Fibroblast of mammary gland (primary cell): ENCODE data around the gene CEP20.

ENCODE experiments used
- DNase-seq: peaks from one replicate; pipeline ENCODE4 v3.0.0-alpha.2; 2010; ENCODE audit warnings: low read depth
- H3K4me3 ChIP-seq: 2 replicates; pipeline ENCODE4 v1.5.1; 2011; ENCODE audit warnings: low read depth, mild to moderate bottlenecking, low read length, moderate library complexity; ENCODE audit not compliant: control insufficient read depth
- CTCF ChIP-seq: conservative IDR thresholded peaks from 2 replicates; pipeline ENCODE4 v1.5.1; 2011; ENCODE audit warnings: low read depth, low read length, inconsistent platforms; ENCODE audit not compliant: control insufficient read depth, insufficient read depth

CEP20 gene

GRCh38 chr16:15836074-15836473 lies 52.3 kb downstream of the CEP20 start:
- DNase-seq: no peak
- H3K4me3 ChIP-seq: no peak overlapping the region
- no peak for TF ChIP-seq CTCF

GRCh38 chr16:15835136-15835878 lies 53.1 kb downstream of the CEP20 start:
- H3K4me3 ChIP-seq: no peak overlapping the region
- no peak for DNase-seq
- TF ChIP-seq CTCF: no peak

- H3K4me3 ChIP-seq: no peak overlapping the region
- TF ChIP-seq CTCF: no peak
- no peak for DNase-seq
Measured at GRCh38 chr16:15834502-15834901, 53.9 kb downstream of the CEP20 start.

- no peak for TF ChIP-seq CTCF
- H3K4me3 ChIP-seq: no peak overlapping the region
- DNase-seq: no peak
Measured at GRCh38 chr16:15833541-15833940, 54.9 kb downstream of the CEP20 start.

- no peak overlapping the region for H3K4me3 ChIP-seq
- TF ChIP-seq CTCF: no peak
- DNase-seq: no peak
Measured at GRCh38 chr16:15832241-15832640, 56.2 kb downstream of the CEP20 start.

- DNase-seq: no peak
- TF ChIP-seq CTCF: no peak
- H3K4me3 ChIP-seq: no peak overlapping the region
Measured at GRCh38 chr16:15830832-15831451, 57.5 kb downstream of the CEP20 start.
